ENCODE results near the gene PPP1R15A. TPM values are rescaled to one million over a fixed set of nuclear protein-coding genes. Genes with fewer than 3 reads are reported as not detected.
"Not testable (repeated sequence)": the region's sequence is repeated elsewhere in the genome, so short reads cannot be mapped to it uniquely, and the experiment has no call there.

The PPP1R15A gene
- total and polyA plus RNA-seq, 9 donors, result 22.8 to 156 (median 54.8) TPM

- intact Hi-C loops (cut with DNase I), result no loop called here
- TF ChIP-seq EP300 (IDR thresholded peaks at IDR 0.05) (no peak), CTCF (IDR thresholded peaks at IDR 0.05) (no peak), POLR2A (IDR thresholded peaks at IDR 0.05) (no peak)
- Histone ChIP-seq H3K36me3 (no peaks in the 10 kb centered on the region), H3K9me3 (no peaks in the 10 kb centered on the region), H3K27ac (no peak overlapping the region), H3K4me3 (no peak overlapping the region), H3K4me1 (ENCODE audit: insufficient read depth) (no peaks in the 10 kb centered on the region), H3K27me3 (no peaks in the 10 kb centered on the region)
- peak in 1 of 5 donors; percentile 54 for DNase-seq
- WGBS, 3 donors, result 74 to 81% (median 81%) methylated on average over 18 of the region's 18 CpGs
Observed at GRCh38 chr19:48918801-48919247, 46.6 kb downstream of the PPP1R15A start.

DNA sequence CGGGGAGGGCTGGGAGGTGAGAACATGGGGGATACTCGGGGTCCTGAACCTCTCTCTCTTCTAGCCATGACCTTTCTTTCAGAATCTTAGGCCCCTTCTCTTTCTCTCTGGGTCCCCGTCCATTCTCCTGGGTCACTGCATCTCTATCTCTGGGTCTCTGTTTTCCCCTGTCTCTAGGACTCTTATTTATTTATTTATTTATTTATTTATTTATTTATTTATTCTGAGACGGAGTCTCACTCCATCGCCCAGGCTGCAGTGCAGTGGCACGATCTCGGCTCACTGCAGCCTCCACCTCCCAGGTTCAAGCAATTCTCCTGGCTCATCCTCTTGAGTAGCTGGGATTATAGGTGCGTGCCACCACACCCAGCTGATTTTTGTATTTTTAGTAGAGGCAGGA, 47.0 kb downstream of the PPP1R15A start:
- DNase-seq; intact Hi-C loops (cut with DNase I): not testable (repeated sequence)
- WGBS, 3 donors, result 91 to 96% (median 94%) methylated on average over 8 of the region's 8 CpGs

GRCh38 chr19:48920949-48921348, 48.7 kb downstream of the PPP1R15A start:
- Histone ChIP-seq H3K27me3 (no peaks in the 10 kb centered on the region), H3K4me3 (no peak overlapping the region), H3K27ac (no peak overlapping the region), H3K9me3 (no peaks in the 10 kb centered on the region), H3K4me1 (ENCODE audit: insufficient read depth) (no peaks in the 10 kb centered on the region), H3K36me3 (no peaks in the 10 kb centered on the region)
- TF ChIP-seq POLR2A (IDR thresholded peaks at IDR 0.05), result no peak
- DNase-seq, result no peak
- 74 to 81% (median 78%) methylated on average over 10 of the region's 10 CpGs for WGBS, 3 donors
- intact Hi-C loops (cut with DNase I), result no loop called here

More for the DNA sequence above, 47.0 kb downstream of the PPP1R15A start:
- not testable (repeated sequence) for H3K4me1 ChIP-seq (ENCODE audit: insufficient read depth); H3K27me3 ChIP-seq; H3K36me3 ChIP-seq; H3K4me3 ChIP-seq; H3K27ac ChIP-seq; H3K9me3 ChIP-seq

DNA sequence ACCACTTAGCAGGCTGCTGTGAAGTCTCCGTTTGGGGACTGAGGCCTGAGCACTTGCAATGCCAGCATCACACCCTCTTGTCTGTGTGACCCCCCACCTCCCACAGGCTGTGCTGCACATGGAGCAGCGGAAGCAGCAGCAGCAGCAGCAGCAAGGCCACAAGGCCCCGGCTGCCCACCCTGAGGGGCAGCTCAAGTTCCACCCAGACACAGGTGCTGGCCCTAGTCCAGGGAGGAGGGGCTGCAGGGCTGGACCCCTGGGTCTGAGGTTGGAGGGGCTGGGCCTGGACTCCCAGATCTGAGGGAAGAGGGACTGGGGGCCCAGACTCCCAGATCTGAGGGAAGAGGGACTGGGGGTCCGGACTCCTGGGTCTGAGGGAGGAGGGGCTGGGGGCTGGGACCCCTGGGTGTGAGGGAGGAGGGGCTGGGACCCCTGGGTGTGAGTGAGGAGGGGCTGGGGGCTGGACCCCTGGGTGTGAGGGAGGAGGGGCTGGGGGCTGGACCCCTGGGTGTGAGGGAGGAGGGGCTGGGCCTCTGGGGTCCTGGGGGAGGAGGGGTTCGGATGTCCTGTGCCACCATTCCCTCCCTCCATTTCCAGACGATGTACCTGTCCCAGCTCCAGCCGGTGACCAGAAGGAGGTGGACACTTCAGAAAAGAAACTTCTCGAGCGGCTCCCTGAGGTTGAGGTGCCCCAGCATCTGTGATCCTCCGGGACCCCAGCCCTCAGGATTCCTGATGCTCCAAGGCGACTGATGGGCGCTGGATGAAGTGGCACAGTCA, 49.7 kb downstream of the PPP1R15A start:
- Histone ChIP-seq H3K27ac (no peak overlapping the region), H3K36me3 (no peaks in the 10 kb centered on the region), H3K9me3 (no peaks in the 10 kb centered on the region), H3K4me1 (ENCODE audit: insufficient read depth) (no peaks in the 10 kb centered on the region), H3K4me3 (no peak overlapping the region), H3K27me3 (no peaks in the 10 kb centered on the region)
- intact Hi-C loops (cut with DNase I), result no loop called here
- no peak for TF ChIP-seq CTCF (IDR thresholded peaks at IDR 0.05)
- no peak for TF ChIP-seq EP300 (IDR thresholded peaks at IDR 0.05)
- TF ChIP-seq POLR2A (IDR thresholded peaks at IDR 0.05), result no peak
- DNase-seq, result no peak
- WGBS, 3 donors, result 85 to 90% (median 88%) methylated on average over 12 of the region's 12 CpGs

DNA sequence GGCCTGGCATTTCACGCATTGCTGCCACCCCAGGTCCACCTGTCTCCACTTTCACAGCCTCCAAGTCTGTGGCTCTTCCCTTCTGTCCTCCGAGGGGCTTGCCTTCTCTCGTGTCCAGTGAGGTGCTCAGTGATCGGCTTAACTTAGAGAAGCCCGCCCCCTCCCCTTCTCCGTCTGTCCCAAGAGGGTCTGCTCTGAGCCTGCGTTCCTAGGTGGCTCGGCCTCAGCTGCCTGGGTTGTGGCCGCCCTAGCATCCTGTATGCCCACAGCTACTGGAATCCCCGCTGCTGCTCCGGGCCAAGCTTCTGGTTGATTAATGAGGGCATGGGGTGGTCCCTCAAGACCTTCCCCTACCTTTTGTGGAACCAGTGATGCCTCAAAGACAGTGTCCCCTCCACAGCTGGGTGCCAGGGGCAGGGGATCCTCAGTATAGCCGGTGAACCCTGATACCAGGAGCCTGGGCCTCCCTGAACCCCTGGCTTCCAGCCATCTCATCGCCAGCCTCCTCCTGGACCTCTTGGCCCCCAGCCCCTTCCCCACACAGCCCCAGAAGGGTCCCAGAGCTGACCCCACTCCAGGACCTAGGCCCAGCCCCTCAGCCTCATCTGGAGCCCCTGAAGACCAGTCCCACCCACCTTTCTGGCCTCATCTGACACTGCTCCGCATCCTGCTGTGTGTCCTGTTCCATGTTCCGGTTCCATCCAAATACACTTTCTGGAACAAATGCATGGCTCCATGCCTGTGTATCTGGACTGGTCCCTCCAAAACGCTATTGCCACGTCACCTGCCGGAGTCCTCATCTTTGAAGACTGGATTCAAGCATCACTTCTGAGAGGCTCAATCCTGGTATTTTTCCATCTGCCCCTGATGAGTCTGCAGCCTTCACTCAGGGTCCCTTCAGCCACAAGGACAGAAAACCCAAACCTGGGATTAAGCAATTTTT, 50.6 kb downstream of the PPP1R15A start:
- intact Hi-C loops (cut with DNase I), result no loop called here
- DNase-seq, result no peak
- H3K9me3 ChIP-seq, result no peaks in the 10 kb centered on the region
- no peaks in the 10 kb centered on the region for H3K4me1 ChIP-seq (ENCODE audit: insufficient read depth)
- no peaks in the 10 kb centered on the region for H3K36me3 ChIP-seq
- H3K4me3 ChIP-seq, result no peak overlapping the region
- H3K27ac ChIP-seq, result no peak overlapping the region
- TF ChIP-seq POLR2A (IDR thresholded peaks at IDR 0.05) (no peak), EP300 (IDR thresholded peaks at IDR 0.05) (no peak)
- WGBS, 3 donors, result 81 to 84% (median 83%) methylated on average over 18 of the region's 18 CpGs
- no peaks in the 10 kb centered on the region for H3K27me3 ChIP-seq
